ENCODE results near the gene SRXN1. TPM values are rescaled to one million over a fixed set of nuclear protein-coding genes. Genes with fewer than 3 reads are reported as not detected.

Gene SRXN1
- total and polyA plus RNA-seq, 2 donors (not counting 3 experiments of a cell fraction or from before 2014, with no cell fraction given): 19.3 to 24.9 TPM

DNA sequence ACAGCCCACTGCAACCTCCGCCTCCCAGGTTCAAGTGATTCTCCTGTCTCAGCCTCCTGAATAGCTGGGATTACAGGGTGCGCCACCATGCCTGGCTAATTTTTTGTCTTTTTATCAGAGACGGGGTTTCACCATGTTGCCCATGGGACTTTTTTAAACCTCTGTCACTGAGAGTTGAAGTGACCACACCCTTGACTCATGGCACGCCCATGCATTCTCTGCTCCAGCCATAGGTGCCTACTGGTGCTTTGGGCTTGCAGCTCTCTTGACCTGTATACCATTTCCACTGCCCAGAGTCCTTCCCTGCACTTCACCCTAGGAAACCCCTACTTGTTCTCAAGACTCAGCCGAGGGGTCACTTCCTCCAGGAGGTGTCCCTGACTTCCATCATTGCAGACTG lies 25.0 kb upstream of the SRXN1 start:
- no TSS peak for BruUV-seq (replicated peaks)
- H3K36me3 ChIP-seq (ENCODE audit: control insufficient read depth in 2 of 2, extremely low read depth in 1 of 2, insufficient read depth in 2 of 2, low read length in 2 of 2): no peaks in the 10 kb centered on the region
- peaks cover 28 to 37% of the 10 kb centered on the region in 2 experiments for H3K27me3 ChIP-seq (ENCODE audit: control insufficient read depth in 2 of 2, insufficient read depth in 2 of 2, low read length in 2 of 2)
- CTCF ChIA-PET: interaction anchor here (2.3 kb wide), 1 partner anchor 11 kb away, joined by 6 read pairs; no protein-coding TSS in a partner anchor
- TF ChIP-seq POLR2A (IDR thresholded peaks at IDR 0.05; ENCODE audit: low read depth, low read length): no peak
- TF ChIP-seq, protein P1, sequence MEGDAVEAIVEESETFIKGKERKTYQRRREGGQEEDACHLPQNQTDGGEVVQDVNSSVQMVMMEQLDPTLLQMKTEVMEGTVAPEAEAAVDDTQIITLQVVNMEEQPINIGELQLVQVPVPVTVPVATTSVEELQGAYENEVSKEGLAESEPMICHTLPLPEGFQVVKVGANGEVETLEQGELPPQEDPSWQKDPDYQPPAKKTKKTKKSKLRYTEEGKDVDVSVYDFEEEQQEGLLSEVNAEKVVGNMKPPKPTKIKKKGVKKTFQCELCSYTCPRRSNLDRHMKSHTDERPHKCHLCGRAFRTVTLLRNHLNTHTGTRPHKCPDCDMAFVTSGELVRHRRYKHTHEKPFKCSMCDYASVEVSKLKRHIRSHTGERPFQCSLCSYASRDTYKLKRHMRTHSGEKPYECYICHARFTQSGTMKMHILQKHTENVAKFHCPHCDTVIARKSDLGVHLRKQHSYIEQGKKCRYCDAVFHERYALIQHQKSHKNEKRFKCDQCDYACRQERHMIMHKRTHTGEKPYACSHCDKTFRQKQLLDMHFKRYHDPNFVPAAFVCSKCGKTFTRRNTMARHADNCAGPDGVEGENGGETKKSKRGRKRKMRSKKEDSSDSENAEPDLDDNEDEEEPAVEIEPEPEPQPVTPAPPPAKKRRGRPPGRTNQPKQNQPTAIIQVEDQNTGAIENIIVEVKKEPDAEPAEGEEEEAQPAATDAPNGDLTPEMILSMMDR (IDR thresholded peaks at IDR 0.05; ENCODE audit: extremely low read depth in 1 of 2, insufficient read depth in 1 of 2, low read depth in 1 of 2, low read length in 2 of 2): no peak
- no peak for TF ChIP-seq EZH2 (IDR thresholded peaks at IDR 0.05; ENCODE audit: borderline replicate concordance, low read depth, low read length, severe bottlenecking)
- no peak for TF ChIP-seq MYC (IDR thresholded peaks at IDR 0.05; ENCODE audit: low read depth, low read length)
- no peak for TF ChIP-seq FOS (IDR thresholded peaks at IDR 0.05; ENCODE audit: borderline replicate concordance, insufficient read depth, low read length)
- TF ChIP-seq, protein P2, sequence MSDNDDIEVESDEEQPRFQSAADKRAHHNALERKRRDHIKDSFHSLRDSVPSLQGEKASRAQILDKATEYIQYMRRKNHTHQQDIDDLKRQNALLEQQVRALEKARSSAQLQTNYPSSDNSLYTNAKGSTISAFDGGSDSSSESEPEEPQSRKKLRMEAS (IDR thresholded peaks at IDR 0.05; ENCODE audit: insufficient read depth, insufficient read length): no peak
- no peak for TF ChIP-seq GATA2 (IDR thresholded peaks at IDR 0.05; ENCODE audit: insufficient read depth, insufficient read length, low read depth, low read length)
- no peak for TF ChIP-seq JUN (IDR thresholded peaks at IDR 0.05; ENCODE audit: borderline replicate concordance, insufficient read depth, insufficient read length, low read depth)
- TF ChIP-seq POLR2AphosphoS5 (IDR thresholded peaks at IDR 0.05; ENCODE audit: insufficient read depth, low read depth, low read length): no peak
- H3K4me3 ChIP-seq (replicated peaks in 1 of 3; ENCODE audit: insufficient read depth in 1 of 3, low read depth in 1 of 3, low read length in 3 of 3): no peak overlapping the region
- H3K9me3 ChIP-seq (replicated peaks; ENCODE audit: control insufficient read depth, insufficient read depth, low read length): no peaks in the 10 kb centered on the region
- intact Hi-C loops (cut with micrococcal nuclease): no loop called here
- DNase-seq (ENCODE audit: low read depth, low spot score): no peak
- H3K79me2 ChIP-seq (ENCODE audit: control insufficient read depth, insufficient read depth, low read length): no peaks in the 10 kb centered on the region
- no peak for FAIRE-seq
- H2AFZ ChIP-seq (ENCODE audit: low read depth, low read length): no peak overlapping the region
- no peaks in the 10 kb centered on the region for H4K20me1 ChIP-seq (replicated peaks; ENCODE audit: control insufficient read depth, extremely low read depth, insufficient read depth, low read length)
- no peak overlapping the region for H3K27ac ChIP-seq (ENCODE audit: insufficient read depth, low read depth, low read length)
- H3K9ac ChIP-seq (replicated peaks; ENCODE audit: extremely low read depth, insufficient read depth, low read length): no peak overlapping the region
- dilution Hi-C loops (cut with MboI; ENCODE audit: extremely low pct_ligation_motif_present, low sequenced_read_pairs): no loop called here
- H3K9me1 ChIP-seq (replicated peaks; ENCODE audit: control insufficient read depth, extremely low read depth, insufficient read depth, low read length): no peaks in the 10 kb centered on the region
- H3K4me2 ChIP-seq (ENCODE audit: insufficient read depth, low read length): no peak overlapping the region
- POLR2A ChIA-PET: no interaction called here
- H3K4me1 ChIP-seq (ENCODE audit: control insufficient read depth, extremely low read depth, insufficient read depth, low read length): no peaks in the 10 kb centered on the region
